ENCODE data around the gene SYT1. TPM values are rescaled to one million over a fixed set of nuclear protein-coding genes. Genes with fewer than 3 reads are reported as not detected.

SYT1 gene
- total RNA-seq, 2 experiments from 2014 or later: not detected

- TF ChIP-seq, protein P1, sequence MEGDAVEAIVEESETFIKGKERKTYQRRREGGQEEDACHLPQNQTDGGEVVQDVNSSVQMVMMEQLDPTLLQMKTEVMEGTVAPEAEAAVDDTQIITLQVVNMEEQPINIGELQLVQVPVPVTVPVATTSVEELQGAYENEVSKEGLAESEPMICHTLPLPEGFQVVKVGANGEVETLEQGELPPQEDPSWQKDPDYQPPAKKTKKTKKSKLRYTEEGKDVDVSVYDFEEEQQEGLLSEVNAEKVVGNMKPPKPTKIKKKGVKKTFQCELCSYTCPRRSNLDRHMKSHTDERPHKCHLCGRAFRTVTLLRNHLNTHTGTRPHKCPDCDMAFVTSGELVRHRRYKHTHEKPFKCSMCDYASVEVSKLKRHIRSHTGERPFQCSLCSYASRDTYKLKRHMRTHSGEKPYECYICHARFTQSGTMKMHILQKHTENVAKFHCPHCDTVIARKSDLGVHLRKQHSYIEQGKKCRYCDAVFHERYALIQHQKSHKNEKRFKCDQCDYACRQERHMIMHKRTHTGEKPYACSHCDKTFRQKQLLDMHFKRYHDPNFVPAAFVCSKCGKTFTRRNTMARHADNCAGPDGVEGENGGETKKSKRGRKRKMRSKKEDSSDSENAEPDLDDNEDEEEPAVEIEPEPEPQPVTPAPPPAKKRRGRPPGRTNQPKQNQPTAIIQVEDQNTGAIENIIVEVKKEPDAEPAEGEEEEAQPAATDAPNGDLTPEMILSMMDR (IDR thresholded peaks at IDR 0.05): no peak
- no peaks in the 10 kb centered on the region for H3K9me3 Mint-ChIP-seq
Measured at GRCh38 chr12:78871566-78871965, 7.0 kb downstream of the SYT1 start.

DNA sequence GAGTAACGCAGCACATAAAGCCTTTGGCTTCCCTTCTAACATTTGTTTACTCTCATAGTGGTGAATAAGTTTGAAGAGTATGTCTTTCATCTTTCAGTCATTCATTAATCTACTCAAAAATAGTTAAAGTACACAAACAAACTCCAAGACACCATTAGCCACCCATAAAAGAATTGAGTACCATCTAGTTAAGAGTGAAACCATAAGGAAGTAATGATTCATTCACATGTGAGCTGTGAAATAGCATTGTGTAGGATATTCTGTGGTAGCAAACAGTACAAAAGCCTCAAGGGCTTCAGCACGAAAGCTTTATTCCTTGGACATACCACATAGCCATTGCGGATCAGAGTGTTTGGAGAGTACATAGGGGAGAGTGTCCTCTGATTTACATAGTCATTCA, 13.9 kb downstream of the SYT1 start:
- H3K4me1 Mint-ChIP-seq (ENCODE audit: low read depth): no peaks in the 10 kb centered on the region
- ATAC-seq (ENCODE audit: poor library complexity): no peak
- intact Hi-C loops (cut with DNase I, micrococcal nuclease): no loop called here

More at GRCh38 chr12:78871566-78871965, 7.0 kb downstream of the SYT1 start:
- H3K9me3 ChIP-seq (ENCODE audit: control insufficient read depth in 1 of 2, insufficient read depth in 1 of 2, low read length in 2 of 2): no peaks in the 10 kb centered on the region
- no peaks in the 10 kb centered on the region for H3K4me1 ChIP-seq (ENCODE audit: insufficient read depth, low read length)
- ATAC-seq (ENCODE audit: poor library complexity): no peak
- H3K27ac ChIP-seq (ENCODE audit: low read depth in 1 of 2, low read length in 2 of 2): no peak overlapping the region
- no peaks in the 10 kb centered on the region for H3K27me3 ChIP-seq (ENCODE audit: control insufficient read depth in 1 of 2, insufficient read depth in 2 of 2, low read length in 2 of 2)
- H3K4me3 ChIP-seq (ENCODE audit: low read length): no peak overlapping the region
- Mint-ChIP-seq H3K27me3 (no peaks in the 10 kb centered on the region), H3K36me3 (ENCODE audit: low read depth) (no peaks in the 10 kb centered on the region), H3K4me1 (ENCODE audit: low read depth) (no peaks in the 10 kb centered on the region), H3K27ac (no peak overlapping the region), H3K4me3 (no peak overlapping the region)
- ChIA-PET POLR2A (no interaction called here), CTCF (no interaction called here)
- DNase-seq: no peak
- intact Hi-C loops (cut with DNase I, micrococcal nuclease): no loop called here
- no peaks in the 10 kb centered on the region for H3K36me3 ChIP-seq (ENCODE audit: insufficient read depth, low read length)

DNA sequence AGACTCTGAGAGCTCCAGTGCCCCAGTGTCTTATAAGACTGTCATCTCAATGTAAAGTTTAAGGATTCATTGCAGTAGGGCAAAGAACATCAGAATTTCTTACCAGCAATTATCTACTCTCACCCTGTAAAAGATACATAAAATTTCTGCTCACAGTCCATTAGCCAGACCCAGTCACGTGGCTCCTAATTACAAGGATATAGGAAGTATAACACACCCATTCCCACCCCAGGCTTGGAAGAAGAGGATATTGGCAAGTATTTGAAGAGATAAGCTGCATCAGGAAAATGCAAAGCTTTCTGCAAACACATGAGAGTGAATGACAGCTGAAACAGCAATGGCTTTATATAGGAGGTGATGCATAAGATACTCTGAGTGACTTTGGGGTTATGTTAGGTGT, 14.3 kb downstream of the SYT1 start:
- no peak for ATAC-seq (ENCODE audit: poor library complexity)
- Histone ChIP-seq H3K4me3 (ENCODE audit: low read length) (no peak overlapping the region), H3K4me1 (ENCODE audit: insufficient read depth, low read length) (no peaks in the 10 kb centered on the region), H3K9me3 (ENCODE audit: control insufficient read depth in 1 of 2, insufficient read depth in 1 of 2, low read length in 2 of 2) (no peaks in the 10 kb centered on the region), H3K27me3 (ENCODE audit: control insufficient read depth in 1 of 2, insufficient read depth in 2 of 2, low read length in 2 of 2) (no peaks in the 10 kb centered on the region), H3K27ac (ENCODE audit: low read depth in 1 of 2, low read length in 2 of 2) (no peak overlapping the region), H3K36me3 (ENCODE audit: insufficient read depth, low read length) (no peaks in the 10 kb centered on the region)
- Mint-ChIP-seq H3K27me3 (no peaks in the 10 kb centered on the region), H3K9me3 (peaks cover 8% of the 10 kb centered on the region), H3K27ac (no peak overlapping the region), H3K4me1 (ENCODE audit: low read depth) (no peaks in the 10 kb centered on the region), H3K36me3 (ENCODE audit: low read depth) (no peaks in the 10 kb centered on the region), H3K4me3 (no peak overlapping the region)
- TF ChIP-seq, protein P1 (IDR thresholded peaks at IDR 0.05): no peak
- ChIA-PET POLR2A (no interaction called here), CTCF (no interaction called here)
- intact Hi-C loops (cut with DNase I, micrococcal nuclease): no loop called here
- DNase-seq: no peak

More for the DNA sequence above, 13.9 kb downstream of the SYT1 start:
- H3K27me3 ChIP-seq (ENCODE audit: control insufficient read depth in 1 of 2, insufficient read depth in 2 of 2, low read length in 2 of 2): no peaks in the 10 kb centered on the region
- H3K4me1 ChIP-seq (ENCODE audit: insufficient read depth, low read length): no peaks in the 10 kb centered on the region
- H3K27me3 Mint-ChIP-seq: no peaks in the 10 kb centered on the region
- H3K9me3 ChIP-seq (ENCODE audit: control insufficient read depth in 1 of 2, insufficient read depth in 1 of 2, low read length in 2 of 2): no peaks in the 10 kb centered on the region
- TF ChIP-seq, protein P1 (IDR thresholded peaks at IDR 0.05): no peak
- ChIA-PET POLR2A (no interaction called here), CTCF (no interaction called here)
- H3K27ac ChIP-seq (ENCODE audit: low read depth in 1 of 2, low read length in 2 of 2): no peak overlapping the region
- no peak overlapping the region for H3K4me3 ChIP-seq (ENCODE audit: low read length)
- H3K36me3 ChIP-seq (ENCODE audit: insufficient read depth, low read length): no peaks in the 10 kb centered on the region
- H3K4me3 Mint-ChIP-seq: no peak overlapping the region
- no peaks in the 10 kb centered on the region for H3K36me3 Mint-ChIP-seq (ENCODE audit: low read depth)
- peaks cover 8% of the 10 kb centered on the region for H3K9me3 Mint-ChIP-seq
- no peak for DNase-seq
- no peak overlapping the region for H3K27ac Mint-ChIP-seq
